ENCODE measurements around the gene ELFN2.

GRCh38 chr22:37390075-37390474 is 37.2 kb downstream of the ELFN2 start:
- TF ChIP-seq CTCF (IDR thresholded peaks at IDR 0.05) (no peak), EP300 (IDR thresholded peaks at IDR 0.05) (no peak), POLR2A (IDR thresholded peaks at IDR 0.05) (no peak), POLR2AphosphoS5 (IDR thresholded peaks at IDR 0.05) (no peak)
